Astrocyte (in vitro differentiated cells and primary cell): ENCODE results near the gene PRR5L. TPM values are rescaled to one million over a fixed set of nuclear protein-coding genes. Genes with fewer than 3 reads are reported as not detected.
A peak's percentile ranks its signal among the peaks of the same experiment; 100 is the strongest.

Experiments
- DNase-seq: peaks from one replicate; pipeline ENCODE4 v3.0.0-alpha.2; 2010; ENCODE audit warnings: low read depth
- FAIRE-seq: peaks from 2 replicates; lab custom pipeline; 2011; peaks lifted over from hg19 to GRCh38; lab: Jason Lieb, UNC
- H2AFZ ChIP-seq: 2 replicates; pipeline ENCODE4 v1.6.0; 2012; ENCODE audit warnings: low read depth, low read length, inconsistent platforms
- H3K27ac ChIP-seq: 2 replicates; pipeline ENCODE4 v1.5.1; 2011; ENCODE audit warnings: low read depth, low read length, inconsistent platforms
- H3K27me3 ChIP-seq: 2 replicates; pipeline ENCODE4 v1.6.0; 2011; ENCODE audit warnings: low read length, inconsistent platforms; ENCODE audit not compliant: insufficient read depth
- H3K36me3 ChIP-seq: 2 replicates; pipeline ENCODE4 v1.5.1; 2011; ENCODE audit warnings: low read length, inconsistent platforms; ENCODE audit not compliant: insufficient read depth
- H3K4me1 ChIP-seq: 2 replicates; pipeline ENCODE4 v1.5.1; 2011; ENCODE audit warnings: low read length, inconsistent platforms; ENCODE audit not compliant: insufficient read depth
- H3K4me2 ChIP-seq: 2 replicates; pipeline ENCODE4 v1.6.0; 2012; ENCODE audit warnings: low read length, inconsistent platforms
- H3K4me3 ChIP-seq: 2 replicates; pipeline ENCODE4 v1.5.1; 2011; ENCODE audit warnings: low read depth, mild to moderate bottlenecking, low read length, inconsistent platforms; ENCODE audit not compliant: insufficient read depth
- H3K79me2 ChIP-seq: 2 replicates; pipeline ENCODE4 v1.6.0; 2012; ENCODE audit warnings: mild to moderate bottlenecking, low read length, inconsistent platforms; ENCODE audit not compliant: insufficient read depth
- H3K9ac ChIP-seq: 2 replicates; pipeline ENCODE4 v1.6.0; 2012; ENCODE audit warnings: mild to moderate bottlenecking, low read length, inconsistent platforms
- H3K9me3 ChIP-seq: 2 replicates; pipeline ENCODE4 v1.5.1; 2012; ENCODE audit warnings: low read depth, mild to moderate bottlenecking, low read length, inconsistent platforms; ENCODE audit not compliant: insufficient read depth
- H4K20me1 ChIP-seq: 2 replicates; pipeline ENCODE4 v1.6.0; 2012; ENCODE audit warnings: low read length, inconsistent platforms; ENCODE audit not compliant: insufficient read depth
- H3K27ac Mint-ChIP-seq: one replicate; pipeline ENCODE4 v1.8.0; 2021; ENCODE audit warnings: mild to moderate bottlenecking, mixed read lengths; ENCODE audit not compliant: unreplicated experiment
- H3K27me3 Mint-ChIP-seq: one replicate; pipeline ENCODE4 v1.8.0; 2021; ENCODE audit warnings: low read depth, mixed read lengths; ENCODE audit not compliant: unreplicated experiment
- H3K36me3 Mint-ChIP-seq: one replicate; pipeline ENCODE4 v1.8.0; 2021; ENCODE audit warnings: low read depth, mixed read lengths; ENCODE audit not compliant: unreplicated experiment
- H3K4me1 Mint-ChIP-seq: one replicate; pipeline ENCODE4 v1.8.0; 2021; ENCODE audit warnings: low read depth, mixed read lengths; ENCODE audit not compliant: unreplicated experiment
- H3K4me3 Mint-ChIP-seq: one replicate; pipeline ENCODE4 v1.8.0; 2021; ENCODE audit warnings: mild to moderate bottlenecking, moderate library complexity, mixed read lengths; ENCODE audit not compliant: unreplicated experiment
- H3K9me3 Mint-ChIP-seq: one replicate; pipeline ENCODE4 v1.8.0; 2021; ENCODE audit warnings: mild to moderate bottlenecking, mixed read lengths; ENCODE audit not compliant: unreplicated experiment
- EZH2 ChIP-seq: IDR thresholded peaks from 2 replicates; pipeline ENCODE4 v1.6.1; 2012; ENCODE audit warnings: mild to moderate bottlenecking, low read length, inconsistent platforms; ENCODE audit not compliant: insufficient read depth
- total RNA-seq: library from RNA; stranded (reverse); gene quantifications from 2 replicates; pipeline ENCODE4 v1.2.1, GENCODE V29; 2021
- TF ChIP-seq, protein P1 (sequence below): IDR thresholded peaks from 2 replicates; pipeline ENCODE4 v1.5.1; 2011; ENCODE audit warnings: low read depth, mild to moderate bottlenecking, inconsistent platforms, low read length, moderate library complexity; ENCODE audit not compliant: insufficient read depth

The PRR5L gene
- total RNA-seq, 1 donor from 2014 or later = 55.6 TPM

GRCh38 chr11:36362902-36363301 lies 66.8 kb downstream of the PRR5L start:
- Mint-ChIP-seq H3K27me3 (no peaks in the 10 kb centered on the region), H3K4me3 (peak overlapping the region; percentile 55), H3K27ac (peak overlapping the region; percentile 99), H3K9me3 (peaks cover 2% of the 10 kb centered on the region), H3K4me1 (peaks cover 48% of the 10 kb centered on the region), H3K36me3 (no peaks in the 10 kb centered on the region)
- no peaks in the 10 kb centered on the region for H3K79me2 ChIP-seq
- H3K9me3 ChIP-seq = no peaks in the 10 kb centered on the region
- FAIRE-seq = peak; percentile 80
- no peaks in the 10 kb centered on the region for H3K36me3 ChIP-seq
- peak overlapping the region; percentile 3 for H3K4me3 ChIP-seq
- peak overlapping the region; percentile 86 for H3K4me2 ChIP-seq
- DNase-seq = peak; percentile 94
- peak overlapping the region; percentile 85 for H3K9ac ChIP-seq
- no peaks in the 10 kb centered on the region for H3K27me3 ChIP-seq
- no peak overlapping the region for H2AFZ ChIP-seq
- H4K20me1 ChIP-seq = no peaks in the 10 kb centered on the region
- no peak for TF ChIP-seq EZH2
- TF ChIP-seq, protein P1, sequence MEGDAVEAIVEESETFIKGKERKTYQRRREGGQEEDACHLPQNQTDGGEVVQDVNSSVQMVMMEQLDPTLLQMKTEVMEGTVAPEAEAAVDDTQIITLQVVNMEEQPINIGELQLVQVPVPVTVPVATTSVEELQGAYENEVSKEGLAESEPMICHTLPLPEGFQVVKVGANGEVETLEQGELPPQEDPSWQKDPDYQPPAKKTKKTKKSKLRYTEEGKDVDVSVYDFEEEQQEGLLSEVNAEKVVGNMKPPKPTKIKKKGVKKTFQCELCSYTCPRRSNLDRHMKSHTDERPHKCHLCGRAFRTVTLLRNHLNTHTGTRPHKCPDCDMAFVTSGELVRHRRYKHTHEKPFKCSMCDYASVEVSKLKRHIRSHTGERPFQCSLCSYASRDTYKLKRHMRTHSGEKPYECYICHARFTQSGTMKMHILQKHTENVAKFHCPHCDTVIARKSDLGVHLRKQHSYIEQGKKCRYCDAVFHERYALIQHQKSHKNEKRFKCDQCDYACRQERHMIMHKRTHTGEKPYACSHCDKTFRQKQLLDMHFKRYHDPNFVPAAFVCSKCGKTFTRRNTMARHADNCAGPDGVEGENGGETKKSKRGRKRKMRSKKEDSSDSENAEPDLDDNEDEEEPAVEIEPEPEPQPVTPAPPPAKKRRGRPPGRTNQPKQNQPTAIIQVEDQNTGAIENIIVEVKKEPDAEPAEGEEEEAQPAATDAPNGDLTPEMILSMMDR = no peak
- H3K4me1 ChIP-seq = peaks cover 35% of the 10 kb centered on the region
- peak overlapping the region; percentile 87 for H3K27ac ChIP-seq

DNA sequence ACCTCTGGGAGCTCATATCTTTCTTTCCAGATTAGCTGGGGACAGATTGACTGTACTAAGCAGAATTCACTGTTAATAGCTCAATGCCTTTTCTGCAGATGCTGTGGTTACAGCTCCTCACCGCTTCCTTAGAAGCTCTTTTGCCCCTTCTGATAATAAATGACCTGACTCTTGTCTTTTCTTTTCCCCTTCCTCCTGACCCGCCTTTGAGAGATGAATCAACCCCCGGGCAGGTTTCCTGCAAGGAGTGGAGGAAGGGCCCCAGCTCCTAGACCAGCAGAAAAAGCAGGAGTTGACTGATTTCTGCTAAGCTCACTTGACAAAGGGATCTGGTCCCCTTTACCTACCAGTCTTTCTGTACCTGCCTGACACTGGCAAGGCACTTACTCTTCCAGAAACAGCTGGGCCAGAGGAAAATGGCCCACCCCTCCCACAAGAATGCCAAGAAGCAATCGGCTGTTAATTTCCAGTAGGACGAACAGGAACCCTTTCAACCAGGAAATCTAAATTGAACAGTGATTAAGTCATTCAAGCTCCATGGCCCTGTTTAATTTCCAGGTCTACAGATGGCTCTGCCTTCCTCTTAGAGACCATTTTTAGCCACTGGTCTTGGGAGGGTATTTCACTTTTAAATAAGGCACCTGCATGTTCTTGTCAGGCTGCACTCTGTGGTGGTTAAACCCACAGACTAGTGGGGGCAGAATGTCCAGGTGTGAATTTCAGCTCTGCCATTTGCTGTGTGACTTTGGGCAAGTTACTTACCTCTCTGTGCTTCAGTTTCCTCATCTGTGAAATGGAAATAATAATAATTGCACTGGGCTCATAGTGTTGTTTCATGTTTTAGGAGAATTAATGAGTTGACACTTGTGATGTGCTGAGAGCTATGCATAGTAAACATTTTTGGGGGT lies 67.5 kb downstream of the PRR5L start:
- DNase-seq (peak; percentile 78), FAIRE-seq (no peak)
- peak overlapping the region; percentile 99 for H3K27ac Mint-ChIP-seq
- Histone ChIP-seq H4K20me1 (no peaks in the 10 kb centered on the region), H3K4me1 (peaks cover 35% of the 10 kb centered on the region), H3K4me2 (peak overlapping the region; percentile 86), H3K9ac (peak overlapping the region; percentile 85), H3K9me3 (no peaks in the 10 kb centered on the region), H3K27ac (peak overlapping the region; percentile 87), H3K79me2 (no peaks in the 10 kb centered on the region), H3K27me3 (no peaks in the 10 kb centered on the region), H2AFZ (peak overlapping the region; percentile 53), H3K4me3 (peak overlapping the region; percentile 3), H3K36me3 (no peaks in the 10 kb centered on the region)
- no peaks in the 10 kb centered on the region for H3K27me3 Mint-ChIP-seq
- H3K4me3 Mint-ChIP-seq = peak overlapping the region; percentile 55
- no peak for TF ChIP-seq EZH2
- TF ChIP-seq, protein P1 = no peak
- H3K9me3 Mint-ChIP-seq = peaks cover 2% of the 10 kb centered on the region
- H3K4me1 Mint-ChIP-seq = peaks cover 51% of the 10 kb centered on the region
- no peaks in the 10 kb centered on the region for H3K36me3 Mint-ChIP-seq
